Measurements from ENCODE around the gene FAM13A. TPM values are rescaled to one million over a fixed set of nuclear protein-coding genes. Genes with fewer than 3 reads are reported as not detected.

The FAM13A gene
- total RNA-seq, 1 donor from 2014 or later: 29.5 TPM

DNA sequence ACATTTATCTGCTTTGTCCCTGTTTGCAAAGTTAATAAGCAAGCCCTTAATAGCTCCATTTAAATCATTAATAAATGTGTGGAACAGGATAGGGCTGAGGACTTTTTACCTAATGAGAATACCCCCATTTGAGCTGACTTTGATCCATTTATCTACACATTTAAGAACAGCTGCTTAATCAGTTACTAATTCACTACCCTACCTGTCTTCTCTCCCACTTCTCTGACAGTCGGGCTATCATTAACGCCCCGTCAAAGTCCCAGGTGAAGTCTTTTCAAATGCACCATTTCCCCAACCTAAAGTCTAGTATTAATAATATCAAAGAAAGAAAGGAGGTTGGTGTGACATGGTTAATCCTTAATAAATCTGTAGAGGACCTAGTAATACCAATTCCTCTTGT is 302.2 kb downstream of the FAM13A start:
- DNase-seq (ENCODE audit: low spot score, unreplicated experiment): no peak
- H3K36me3 Mint-ChIP-seq (ENCODE audit: insufficient read depth): peaks cover 8% of the 10 kb centered on the region
- no peak overlapping the region for H3K27ac Mint-ChIP-seq
- H3K4me3 Mint-ChIP-seq (ENCODE audit: low read depth): no peak overlapping the region
- H3K27me3 Mint-ChIP-seq: no peaks in the 10 kb centered on the region
- H3K9me3 Mint-ChIP-seq (ENCODE audit: low read depth): no peaks in the 10 kb centered on the region
- TF ChIP-seq, protein P1, sequence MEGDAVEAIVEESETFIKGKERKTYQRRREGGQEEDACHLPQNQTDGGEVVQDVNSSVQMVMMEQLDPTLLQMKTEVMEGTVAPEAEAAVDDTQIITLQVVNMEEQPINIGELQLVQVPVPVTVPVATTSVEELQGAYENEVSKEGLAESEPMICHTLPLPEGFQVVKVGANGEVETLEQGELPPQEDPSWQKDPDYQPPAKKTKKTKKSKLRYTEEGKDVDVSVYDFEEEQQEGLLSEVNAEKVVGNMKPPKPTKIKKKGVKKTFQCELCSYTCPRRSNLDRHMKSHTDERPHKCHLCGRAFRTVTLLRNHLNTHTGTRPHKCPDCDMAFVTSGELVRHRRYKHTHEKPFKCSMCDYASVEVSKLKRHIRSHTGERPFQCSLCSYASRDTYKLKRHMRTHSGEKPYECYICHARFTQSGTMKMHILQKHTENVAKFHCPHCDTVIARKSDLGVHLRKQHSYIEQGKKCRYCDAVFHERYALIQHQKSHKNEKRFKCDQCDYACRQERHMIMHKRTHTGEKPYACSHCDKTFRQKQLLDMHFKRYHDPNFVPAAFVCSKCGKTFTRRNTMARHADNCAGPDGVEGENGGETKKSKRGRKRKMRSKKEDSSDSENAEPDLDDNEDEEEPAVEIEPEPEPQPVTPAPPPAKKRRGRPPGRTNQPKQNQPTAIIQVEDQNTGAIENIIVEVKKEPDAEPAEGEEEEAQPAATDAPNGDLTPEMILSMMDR (IDR thresholded peaks at IDR 0.05; ENCODE audit: unreplicated experiment): no peak
- peaks cover 35% of the 10 kb centered on the region for H3K4me1 Mint-ChIP-seq (ENCODE audit: low read depth)

DNA sequence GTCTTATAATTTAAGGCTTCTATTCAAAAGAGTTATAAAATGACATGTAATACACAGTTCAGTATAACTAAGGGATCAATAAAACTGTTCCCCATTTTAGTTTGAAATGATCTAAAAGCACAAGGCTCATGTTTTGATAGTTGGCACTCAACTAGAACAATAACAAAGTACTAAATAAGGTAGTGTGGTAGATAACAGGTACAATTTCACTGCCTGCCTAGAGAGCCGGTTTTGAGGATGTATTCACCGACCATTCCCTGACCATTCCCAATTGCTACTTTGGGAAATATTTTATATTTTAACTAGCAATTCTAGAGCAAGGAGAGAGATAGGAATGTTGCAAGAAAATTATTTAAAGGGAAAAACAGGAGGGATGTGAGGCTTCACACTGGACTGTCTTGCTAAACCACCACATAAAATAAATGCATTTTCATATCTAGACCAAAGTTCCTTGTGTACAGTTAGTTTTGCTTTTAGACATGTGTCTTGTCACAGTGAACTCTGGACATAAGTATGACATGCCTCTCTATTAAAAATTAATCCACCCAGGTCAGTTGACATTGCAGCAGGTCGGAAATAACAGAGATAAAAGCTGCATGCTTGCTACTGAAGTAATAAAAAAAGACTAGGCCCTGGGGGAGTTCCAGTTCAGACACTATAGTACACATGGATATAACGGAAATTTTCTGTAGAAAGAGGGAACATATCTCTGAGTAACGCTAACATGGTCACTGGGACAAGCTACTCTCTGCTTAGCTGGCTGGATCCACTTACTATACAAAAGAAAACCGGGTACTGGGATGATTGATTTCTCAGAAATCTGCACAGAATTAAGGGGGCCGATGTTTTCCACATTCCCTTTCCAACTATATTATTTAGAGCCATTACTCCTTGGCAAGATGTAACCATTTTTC is 303.1 kb downstream of the FAM13A start:
- peaks cover 14% of the 10 kb centered on the region for H3K36me3 Mint-ChIP-seq (ENCODE audit: insufficient read depth)
- peak overlapping the region; percentile 37 for H3K27ac Mint-ChIP-seq
- H3K27me3 Mint-ChIP-seq: no peaks in the 10 kb centered on the region
- H3K4me1 Mint-ChIP-seq (ENCODE audit: low read depth): peaks cover 29% of the 10 kb centered on the region
- DNase-seq (ENCODE audit: low spot score, unreplicated experiment): no peak
- H3K4me3 Mint-ChIP-seq (ENCODE audit: low read depth): no peak overlapping the region
- TF ChIP-seq, protein P1 (IDR thresholded peaks at IDR 0.05; ENCODE audit: unreplicated experiment): no peak
- H3K9me3 Mint-ChIP-seq (ENCODE audit: low read depth): no peaks in the 10 kb centered on the region

DNA sequence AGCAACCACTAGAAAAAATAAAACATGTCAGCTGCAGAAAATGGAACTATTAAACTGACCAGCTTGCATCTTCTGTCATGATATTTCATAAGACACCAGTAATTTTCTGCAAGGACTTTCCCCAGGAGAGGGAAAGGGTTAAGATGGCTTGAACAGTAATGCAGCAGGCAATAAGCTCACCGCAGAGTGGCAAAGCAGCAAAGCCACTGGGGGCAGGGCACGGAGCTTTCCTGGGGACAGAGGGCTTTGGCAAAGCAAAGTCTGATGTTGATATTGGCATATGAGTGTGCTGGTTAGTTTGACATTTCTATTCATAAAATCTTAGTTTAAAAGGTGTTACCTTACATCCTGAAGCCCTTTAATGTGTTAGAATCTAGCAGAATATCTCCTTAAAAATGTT is 304.2 kb downstream of the FAM13A start:
- H3K27ac Mint-ChIP-seq: no peak overlapping the region
- H3K4me1 Mint-ChIP-seq (ENCODE audit: low read depth): peaks cover 17% of the 10 kb centered on the region

DNA sequence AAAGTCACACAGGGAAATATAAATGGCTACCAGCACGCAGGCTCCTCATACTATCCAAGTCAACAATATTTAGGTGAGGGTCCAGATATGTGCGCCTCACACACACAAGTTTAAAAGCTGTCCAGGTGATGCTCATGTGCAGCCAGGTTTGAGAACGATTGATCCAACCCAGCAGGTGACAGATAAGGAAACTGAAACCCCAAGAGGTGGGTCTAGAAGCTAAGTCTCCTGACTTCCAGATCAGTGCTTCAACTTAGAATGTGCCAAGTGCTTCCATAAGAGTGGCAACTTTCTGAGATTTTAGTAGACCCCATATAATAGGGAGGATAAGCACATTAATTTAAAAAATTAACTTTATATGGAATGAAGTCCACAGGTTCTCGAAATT is 304.9 kb downstream of the FAM13A start:
- no peak overlapping the region for H3K27ac Mint-ChIP-seq

More for the DNA sequence above, 304.2 kb downstream of the FAM13A start:
- no peak for DNase-seq (ENCODE audit: low spot score, unreplicated experiment)
- Mint-ChIP-seq H3K9me3 (ENCODE audit: low read depth) (no peaks in the 10 kb centered on the region), H3K4me3 (ENCODE audit: low read depth) (no peak overlapping the region), H3K27me3 (no peaks in the 10 kb centered on the region), H3K36me3 (ENCODE audit: insufficient read depth) (peaks cover 23% of the 10 kb centered on the region)
- TF ChIP-seq, protein P1 (IDR thresholded peaks at IDR 0.05; ENCODE audit: unreplicated experiment): no peak

DNA sequence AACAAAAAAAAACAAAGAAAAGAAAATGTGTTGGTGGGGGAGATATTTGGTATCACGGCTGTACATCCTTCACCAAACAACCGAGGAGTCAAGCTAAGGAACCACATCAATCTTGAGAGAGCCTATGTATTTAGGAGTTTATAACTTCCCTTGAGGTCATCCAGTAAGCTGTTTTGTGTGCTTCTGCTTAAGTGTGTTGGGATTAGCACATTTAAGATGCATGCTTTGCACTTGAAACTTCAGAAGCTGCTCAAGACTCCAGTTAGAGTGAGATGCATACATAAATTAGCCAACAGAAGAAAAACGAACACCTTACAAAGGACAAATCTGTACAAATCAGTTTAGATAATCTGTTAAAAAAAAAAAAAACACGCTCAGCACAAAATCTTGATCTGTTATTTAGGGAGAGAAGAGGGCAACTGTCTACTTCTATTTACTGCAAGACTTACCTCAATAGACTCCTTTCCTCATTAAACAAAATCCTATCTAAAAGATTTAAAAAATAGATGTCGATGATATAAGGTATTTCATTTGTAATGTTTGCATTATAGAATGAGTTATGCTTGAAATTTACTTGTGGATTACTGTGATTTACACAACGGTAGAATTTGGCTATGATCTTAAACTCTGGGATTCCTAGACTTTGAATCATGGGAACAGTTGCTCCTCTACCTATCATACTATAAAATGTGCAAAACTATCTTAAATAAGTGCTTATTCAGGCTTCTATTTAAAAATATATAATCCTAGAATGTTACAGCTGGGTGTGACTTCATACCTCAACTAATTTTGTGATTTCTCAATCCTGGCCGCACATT is 305.5 kb downstream of the FAM13A start:
- no peak for DNase-seq (ENCODE audit: low spot score, unreplicated experiment)
- Mint-ChIP-seq H3K36me3 (ENCODE audit: insufficient read depth) (peaks cover 30% of the 10 kb centered on the region), H3K4me1 (ENCODE audit: low read depth) (peaks cover 15% of the 10 kb centered on the region), H3K27ac (no peak overlapping the region), H3K9me3 (ENCODE audit: low read depth) (no peaks in the 10 kb centered on the region), H3K27me3 (no peaks in the 10 kb centered on the region), H3K4me3 (ENCODE audit: low read depth) (no peak overlapping the region)
- TF ChIP-seq, protein P1 (IDR thresholded peaks at IDR 0.05; ENCODE audit: unreplicated experiment): no peak

More for the DNA sequence above, 304.9 kb downstream of the FAM13A start:
- Mint-ChIP-seq H3K4me3 (ENCODE audit: low read depth) (no peak overlapping the region), H3K4me1 (ENCODE audit: low read depth) (peaks cover 15% of the 10 kb centered on the region), H3K36me3 (ENCODE audit: insufficient read depth) (peaks cover 27% of the 10 kb centered on the region), H3K27me3 (no peaks in the 10 kb centered on the region), H3K9me3 (ENCODE audit: low read depth) (no peaks in the 10 kb centered on the region)
- TF ChIP-seq, protein P1 (IDR thresholded peaks at IDR 0.05; ENCODE audit: unreplicated experiment): no peak
- DNase-seq (ENCODE audit: low spot score, unreplicated experiment): no peak
